ENCODE results near the gene KCNQ2.

Gene KCNQ2

GRCh38 chr20:63367446-63368055 is 104.9 kb downstream of the KCNQ2 start:
- TF ChIP-seq EP300 (IDR thresholded peaks at IDR 0.05; ENCODE audit: borderline replicate concordance): no peak
- TF ChIP-seq TAF1 (IDR thresholded peaks at IDR 0.05; ENCODE audit: low read depth): no peak
- TF ChIP-seq FOXM1 (IDR thresholded peaks at IDR 0.05; ENCODE audit: borderline replicate concordance, low read depth): no peak
- TF ChIP-seq REST (IDR thresholded peaks at IDR 0.05; ENCODE audit: low read depth): no peak

- TF ChIP-seq USF1 (IDR thresholded peaks at IDR 0.05) (no peak), FOXM1 (IDR thresholded peaks at IDR 0.05; ENCODE audit: borderline replicate concordance, low read depth) (no peak), TCF12 (IDR thresholded peaks at IDR 0.05; ENCODE audit: low read depth) (no peak), TEAD4 (IDR thresholded peaks at IDR 0.05) (no peak), YY1 (IDR thresholded peaks at IDR 0.05; ENCODE audit: low read depth) (no peak), ZBTB7A (IDR thresholded peaks at IDR 0.05; ENCODE audit: low read depth) (no peak), MAX (IDR thresholded peaks at IDR 0.05) (no peak), CREB1 (IDR thresholded peaks at IDR 0.05; ENCODE audit: low read depth) (no peak), NFIC (IDR thresholded peaks at IDR 0.05) (no peak), RAD21 (IDR thresholded peaks at IDR 0.05; ENCODE audit: low read depth) (no peak), EP300 (IDR thresholded peaks at IDR 0.05; ENCODE audit: borderline replicate concordance) (no peak), TAF1 (IDR thresholded peaks at IDR 0.05; ENCODE audit: low read depth) (no peak), EGR1 (IDR thresholded peaks at IDR 0.05) (no peak), REST (IDR thresholded peaks at IDR 0.05; ENCODE audit: low read depth) (no peak), CEBPB (IDR thresholded peaks at IDR 0.05) (no peak)
These were observed 105.8 kb downstream of the KCNQ2 start for GRCh38 chr20:63366390-63367365.

GRCh38 chr20:63365601-63366389 is 106.7 kb downstream of the KCNQ2 start:
- TF ChIP-seq USF1 (IDR thresholded peaks at IDR 0.05) (no peak), YY1 (IDR thresholded peaks at IDR 0.05; ENCODE audit: low read depth) (no peak), TEAD4 (IDR thresholded peaks at IDR 0.05) (no peak), TAF1 (IDR thresholded peaks at IDR 0.05; ENCODE audit: low read depth) (no peak), CEBPB (IDR thresholded peaks at IDR 0.05) (no peak), ZBTB7A (IDR thresholded peaks at IDR 0.05; ENCODE audit: low read depth) (no peak), FOXM1 (IDR thresholded peaks at IDR 0.05; ENCODE audit: borderline replicate concordance, low read depth) (no peak), CREB1 (IDR thresholded peaks at IDR 0.05; ENCODE audit: low read depth) (no peak), MAX (IDR thresholded peaks at IDR 0.05) (no peak), TCF12 (IDR thresholded peaks at IDR 0.05; ENCODE audit: low read depth) (no peak), NFIC (IDR thresholded peaks at IDR 0.05) (no peak), RAD21 (IDR thresholded peaks at IDR 0.05; ENCODE audit: low read depth) (no peak), EP300 (IDR thresholded peaks at IDR 0.05; ENCODE audit: borderline replicate concordance) (no peak), REST (IDR thresholded peaks at IDR 0.05; ENCODE audit: low read depth) (no peak), EGR1 (IDR thresholded peaks at IDR 0.05) (no peak)
